GM18519 (cell line): Measurements from ENCODE around the gene LAX1.

Experiments
- ATAC-seq: cut with Tn5 transposase; IDR thresholded peaks from one replicate; pipeline ENCODE4 v1.9.1; 2021; ENCODE audit warnings: mild to moderate bottlenecking, moderate library complexity; ENCODE audit not compliant: unreplicated experiment, low FRiP score

Gene LAX1

GRCh38 chr1:203799157-203799556 is 34.2 kb downstream of the LAX1 start:
- no peak for ATAC-seq

GRCh38 chr1:203799971-203800370 is 35.0 kb downstream of the LAX1 start:
- ATAC-seq: no peak

- ATAC-seq: no peak
Measured at GRCh38 chr1:203805689-203806088, 40.7 kb downstream of the LAX1 start.

- ATAC-seq: no peak
Measured at GRCh38 chr1:203807196-203807595, 42.2 kb downstream of the LAX1 start.

GRCh38 chr1:203813581-203814341 is 48.8 kb downstream of the LAX1 start:
- no peak for ATAC-seq

GRCh38 chr1:203818399-203818798 is 53.4 kb downstream of the LAX1 start:
- no peak for ATAC-seq

- no peak for ATAC-seq
Measured at GRCh38 chr1:203823306-203823705, 58.3 kb downstream of the LAX1 start.
